NB4 (cell line): Measurements from ENCODE around the gene EBF3.

Experiments used
- CTCF ChIP-seq: IDR thresholded peaks from one replicate; pipeline ENCODE4 v1.5.1; 2012; ENCODE audit warnings: low read depth, low read length
- MAX ChIP-seq: IDR thresholded peaks from 2 replicates; pipeline ENCODE4 v1.6.1; 2011; ENCODE audit warnings: low read depth, low read length
- POLR2A ChIP-seq: IDR thresholded peaks from 2 replicates; pipeline ENCODE4 v1.6.1; 2011; ENCODE audit warnings: mild to moderate bottlenecking; ENCODE audit not compliant: insufficient read length; ENCODE audit errors: extremely low read depth

- TF ChIP-seq CTCF (no peak), POLR2A (no peak), MAX (no peak)
Observed at GRCh38 chr10:129868449-129869035, 95.5 kb downstream of the EBF3 start.
